Measurements from ENCODE around the gene MED20. TPM values are rescaled to one million over a fixed set of nuclear protein-coding genes. Genes with fewer than 3 reads are reported as not detected.

The MED20 gene
- total RNA-seq, 2 experiments from 2014 or later: 18.5 to 21.4 TPM

- H3K27me3 Mint-ChIP-seq: no peaks in the 10 kb centered on the region
- DNase-seq: no peak
- no peak for ATAC-seq (ENCODE audit: low read depth)
- H3K4me3 Mint-ChIP-seq: no peak overlapping the region
- no peaks in the 10 kb centered on the region for H3K9me3 Mint-ChIP-seq
- POLR2A ChIA-PET: no interaction called here
- no peaks in the 10 kb centered on the region for H3K4me1 Mint-ChIP-seq
- H3K36me3 Mint-ChIP-seq: no peaks in the 10 kb centered on the region
- no peak overlapping the region for H3K27ac Mint-ChIP-seq
Measured at GRCh38 chr6:41887331-41887751, 33.6 kb downstream of the MED20 start.

- POLR2A ChIA-PET: interaction anchor here (0.9 kb wide), 1 partner anchor 9 kb away, joined by 3 read pairs; the partner anchor contains the start of gene USP49
- H3K27ac Mint-ChIP-seq: no peak overlapping the region
- H3K9me3 Mint-ChIP-seq: no peaks in the 10 kb centered on the region
- ATAC-seq (ENCODE audit: low read depth): no peak
- no peaks in the 10 kb centered on the region for H3K27me3 Mint-ChIP-seq
- H3K4me3 Mint-ChIP-seq: no peak overlapping the region
- no peak for DNase-seq
- H3K4me1 Mint-ChIP-seq: no peaks in the 10 kb centered on the region
- no peaks in the 10 kb centered on the region for H3K36me3 Mint-ChIP-seq
Measured at GRCh38 chr6:41885930-41886329, 35.0 kb downstream of the MED20 start.

GRCh38 chr6:41884957-41885356 lies 36.0 kb downstream of the MED20 start:
- Mint-ChIP-seq H3K27me3 (no peaks in the 10 kb centered on the region), H3K4me3 (no peak overlapping the region), H3K9me3 (no peaks in the 10 kb centered on the region), H3K36me3 (peaks cover 2% of the 10 kb centered on the region), H3K27ac (no peak overlapping the region), H3K4me1 (no peaks in the 10 kb centered on the region)
- POLR2A ChIA-PET: no interaction called here
- DNase-seq (no peak), ATAC-seq (ENCODE audit: low read depth) (no peak)

GRCh38 chr6:41881506-41881905 lies 39.4 kb downstream of the MED20 start:
- H3K36me3 Mint-ChIP-seq: peaks cover 5% of the 10 kb centered on the region
- DNase-seq (no peak), ATAC-seq (ENCODE audit: low read depth) (no peak)
- H3K27ac Mint-ChIP-seq: no peak overlapping the region
- no peaks in the 10 kb centered on the region for H3K27me3 Mint-ChIP-seq
- H3K9me3 Mint-ChIP-seq: no peaks in the 10 kb centered on the region
- H3K4me1 Mint-ChIP-seq: no peaks in the 10 kb centered on the region
- POLR2A ChIA-PET: no interaction called here
- no peak overlapping the region for H3K4me3 Mint-ChIP-seq

- DNase-seq (no peak), ATAC-seq (ENCODE audit: low read depth) (no peak)
- no peak overlapping the region for H3K4me3 Mint-ChIP-seq
- H3K27me3 Mint-ChIP-seq: no peaks in the 10 kb centered on the region
- H3K9me3 Mint-ChIP-seq: no peaks in the 10 kb centered on the region
- POLR2A ChIA-PET: no interaction called here
- H3K27ac Mint-ChIP-seq: no peak overlapping the region
- peaks cover 1% of the 10 kb centered on the region for H3K4me1 Mint-ChIP-seq
- H3K36me3 Mint-ChIP-seq: peaks cover 5% of the 10 kb centered on the region
Measured at GRCh38 chr6:41878961-41879405, 42.0 kb downstream of the MED20 start.

- Mint-ChIP-seq H3K9me3 (no peaks in the 10 kb centered on the region), H3K36me3 (peaks cover 5% of the 10 kb centered on the region), H3K27ac (no peak overlapping the region), H3K4me3 (no peak overlapping the region), H3K27me3 (no peaks in the 10 kb centered on the region), H3K4me1 (peaks cover 1% of the 10 kb centered on the region)
- POLR2A ChIA-PET: no interaction called here
- DNase-seq (no peak), ATAC-seq (ENCODE audit: low read depth) (no peak)
Measured at GRCh38 chr6:41878246-41878645, 42.7 kb downstream of the MED20 start.

- peaks cover 5% of the 10 kb centered on the region for H3K36me3 Mint-ChIP-seq
- POLR2A ChIA-PET: interaction anchor here (0.7 kb wide), 1 partner anchor 95 kb away, joined by 3 read pairs; no protein-coding TSS in a partner anchor
- H3K4me3 Mint-ChIP-seq: no peak overlapping the region
- H3K9me3 Mint-ChIP-seq: no peaks in the 10 kb centered on the region
- no peak for ATAC-seq (ENCODE audit: low read depth)
- H3K4me1 Mint-ChIP-seq: peaks cover 1% of the 10 kb centered on the region
- H3K27me3 Mint-ChIP-seq: no peaks in the 10 kb centered on the region
- H3K27ac Mint-ChIP-seq: no peak overlapping the region
- no peak for DNase-seq
Measured at GRCh38 chr6:41877051-41877680, 43.8 kb downstream of the MED20 start.

GRCh38 chr6:41874741-41875140 lies 46.2 kb downstream of the MED20 start:
- H3K4me3 Mint-ChIP-seq: no peak overlapping the region
- no peaks in the 10 kb centered on the region for H3K9me3 Mint-ChIP-seq
- H3K27ac Mint-ChIP-seq: no peak overlapping the region
- ATAC-seq (ENCODE audit: low read depth) (no peak), DNase-seq (no peak)
- H3K4me1 Mint-ChIP-seq: peaks cover 1% of the 10 kb centered on the region
- POLR2A ChIA-PET: interaction anchor here (1.0 kb wide), 1 partner anchor 20 kb away, joined by 3 read pairs; the partner anchor contains the start of gene USP49
- no peaks in the 10 kb centered on the region for H3K27me3 Mint-ChIP-seq
- H3K36me3 Mint-ChIP-seq: peaks cover 5% of the 10 kb centered on the region

- no peak for DNase-seq
- Mint-ChIP-seq H3K27ac (no peak overlapping the region), H3K4me3 (no peak overlapping the region), H3K9me3 (no peaks in the 10 kb centered on the region), H3K4me1 (peaks cover 1% of the 10 kb centered on the region), H3K36me3 (peaks cover 5% of the 10 kb centered on the region), H3K27me3 (no peaks in the 10 kb centered on the region)
- POLR2A ChIA-PET: no interaction called here
- no peak for ATAC-seq (ENCODE audit: low read depth)
Measured at GRCh38 chr6:41872147-41872546, 48.8 kb downstream of the MED20 start.

- peaks cover 1% of the 10 kb centered on the region for H3K4me1 Mint-ChIP-seq
- no peak for DNase-seq
- POLR2A ChIA-PET: no interaction called here
- ATAC-seq (ENCODE audit: low read depth): no peak
- H3K27me3 Mint-ChIP-seq: no peaks in the 10 kb centered on the region
- H3K36me3 Mint-ChIP-seq: peaks cover 2% of the 10 kb centered on the region
- no peaks in the 10 kb centered on the region for H3K9me3 Mint-ChIP-seq
- H3K27ac Mint-ChIP-seq: no peak overlapping the region
- no peak overlapping the region for H3K4me3 Mint-ChIP-seq
Measured at GRCh38 chr6:41871691-41872090, 49.2 kb downstream of the MED20 start.

- H3K9me3 Mint-ChIP-seq: no peaks in the 10 kb centered on the region
- no peaks in the 10 kb centered on the region for H3K36me3 Mint-ChIP-seq
- DNase-seq (no peak), ATAC-seq (ENCODE audit: low read depth) (no peak)
- no peaks in the 10 kb centered on the region for H3K4me1 Mint-ChIP-seq
- no peak overlapping the region for H3K4me3 Mint-ChIP-seq
- POLR2A ChIA-PET: no interaction called here
- H3K27me3 Mint-ChIP-seq: peaks cover 2% of the 10 kb centered on the region
- H3K27ac Mint-ChIP-seq: no peak overlapping the region
Measured at GRCh38 chr6:41859356-41859755, 61.6 kb downstream of the MED20 start.

- POLR2A ChIA-PET: no interaction called here
- Mint-ChIP-seq H3K4me3 (no peak overlapping the region), H3K27me3 (peaks cover 2% of the 10 kb centered on the region), H3K27ac (no peak overlapping the region), H3K4me1 (no peaks in the 10 kb centered on the region), H3K9me3 (no peaks in the 10 kb centered on the region), H3K36me3 (no peaks in the 10 kb centered on the region)
- ATAC-seq (ENCODE audit: low read depth) (no peak), DNase-seq (no peak)
Measured at GRCh38 chr6:41858703-41859102, 62.2 kb downstream of the MED20 start.
